GM19397 (cell line): Measurements from ENCODE around the gene SLC2A9.
"Not testable (repeated sequence)": the region's sequence is repeated elsewhere in the genome, so short reads cannot be mapped to it uniquely, and the experiment has no call there.

ENCODE experiments used
- ATAC-seq: cut with Tn5 transposase; IDR thresholded peaks from one replicate; pipeline ENCODE4 v1.9.1; 2021; ENCODE audit warnings: mild to moderate bottlenecking, moderate library complexity; ENCODE audit not compliant: unreplicated experiment

The SLC2A9 gene

DNA sequence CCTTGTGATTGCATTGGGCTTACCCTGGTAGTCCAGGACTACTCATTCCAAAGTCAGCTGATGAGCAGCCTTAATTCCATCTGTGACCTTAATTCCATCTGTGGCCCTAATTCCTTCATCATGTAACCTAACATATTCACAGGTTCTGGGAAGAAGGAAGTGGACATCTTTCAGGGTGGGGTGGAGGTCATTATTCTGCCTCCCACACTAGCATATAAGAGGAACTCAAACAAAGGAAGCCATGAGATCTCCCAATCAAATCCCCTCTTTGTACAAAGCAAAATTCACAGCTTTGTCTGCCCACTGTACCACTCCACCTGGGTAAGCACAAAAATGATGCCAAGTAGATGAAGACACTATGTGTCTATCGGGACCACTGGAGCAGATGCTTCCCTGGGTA lies 87.3 kb downstream of the SLC2A9 start:
- ATAC-seq: no peak

DNA sequence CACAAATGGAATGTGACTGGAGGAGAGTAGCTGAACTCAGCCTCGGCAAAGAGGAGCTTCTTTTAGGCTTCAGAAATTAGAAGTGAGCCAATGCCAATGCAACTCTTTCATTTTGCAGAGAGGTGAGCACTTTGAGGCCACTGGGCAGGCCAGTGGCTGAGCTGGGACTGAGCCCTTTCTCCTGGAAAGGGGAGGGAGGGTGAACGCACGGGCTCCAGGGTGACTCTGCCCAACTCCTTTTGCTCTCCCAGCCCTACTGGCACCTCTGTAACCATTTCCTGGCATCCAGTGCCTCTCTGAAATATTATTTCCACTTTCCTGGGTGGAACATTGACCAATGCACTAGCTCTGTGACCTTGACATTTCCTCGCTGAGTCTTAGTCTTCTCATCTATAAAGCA lies 88.1 kb downstream of the SLC2A9 start:
- ATAC-seq: no peak

DNA sequence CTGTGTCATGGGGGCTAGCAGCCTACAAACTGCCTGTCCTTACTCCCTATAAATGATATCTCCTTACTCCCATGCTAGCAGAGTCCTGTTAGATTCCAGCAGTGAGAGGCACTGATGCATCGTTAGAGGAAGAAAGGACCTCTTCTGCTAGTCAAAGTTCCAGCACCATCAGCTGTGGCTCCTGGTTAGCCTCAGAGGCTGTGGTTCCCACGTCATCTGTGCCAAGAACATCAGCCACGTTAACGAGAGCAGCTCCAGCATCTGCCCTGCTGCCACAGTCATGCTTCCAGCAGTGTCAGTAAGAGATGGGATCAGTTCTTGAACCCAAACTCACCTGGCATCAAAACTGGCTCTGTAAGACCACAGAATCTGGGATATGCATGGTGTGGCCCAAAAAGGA lies 88.5 kb downstream of the SLC2A9 start:
- ATAC-seq: no peak

DNA sequence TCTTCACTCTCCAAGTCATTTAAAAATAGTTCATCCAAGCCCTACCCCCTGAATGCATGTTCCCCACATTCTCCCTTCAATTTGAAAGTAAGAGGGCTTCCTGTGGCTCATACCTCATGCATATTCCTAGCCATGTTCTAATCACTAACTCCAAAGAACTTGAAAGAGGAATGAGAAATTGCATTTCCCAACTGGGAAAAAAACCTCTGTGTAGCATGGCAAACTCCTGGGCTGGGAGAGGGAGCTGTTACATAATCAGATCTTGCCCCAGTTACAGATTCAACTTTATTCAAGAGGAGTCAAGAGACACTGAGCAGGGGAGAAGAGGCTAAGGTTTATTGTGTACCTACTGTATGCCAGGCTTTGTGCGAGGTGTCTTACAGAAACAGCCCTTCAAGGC lies 90.2 kb downstream of the SLC2A9 start:
- no peak for ATAC-seq

DNA sequence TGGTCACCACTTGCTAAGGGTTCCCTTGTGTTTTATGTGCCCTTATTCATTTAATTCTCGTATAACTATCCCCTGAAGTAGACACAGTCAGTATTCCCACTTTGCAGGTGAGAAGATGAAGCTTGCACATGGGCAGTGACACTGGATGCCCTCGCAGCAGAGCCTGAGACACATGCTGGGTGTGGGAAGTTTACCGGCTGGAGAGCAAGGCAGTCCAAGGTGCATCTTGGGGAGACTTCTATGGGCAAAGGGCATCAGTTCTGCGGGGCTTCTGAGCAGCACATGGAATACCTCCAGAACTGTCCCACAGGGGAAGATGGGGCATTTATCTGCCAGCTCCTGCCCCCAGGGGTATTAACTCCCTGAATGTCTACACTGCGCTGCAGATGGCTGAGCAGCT lies 92.2 kb downstream of the SLC2A9 start:
- no peak for ATAC-seq

DNA sequence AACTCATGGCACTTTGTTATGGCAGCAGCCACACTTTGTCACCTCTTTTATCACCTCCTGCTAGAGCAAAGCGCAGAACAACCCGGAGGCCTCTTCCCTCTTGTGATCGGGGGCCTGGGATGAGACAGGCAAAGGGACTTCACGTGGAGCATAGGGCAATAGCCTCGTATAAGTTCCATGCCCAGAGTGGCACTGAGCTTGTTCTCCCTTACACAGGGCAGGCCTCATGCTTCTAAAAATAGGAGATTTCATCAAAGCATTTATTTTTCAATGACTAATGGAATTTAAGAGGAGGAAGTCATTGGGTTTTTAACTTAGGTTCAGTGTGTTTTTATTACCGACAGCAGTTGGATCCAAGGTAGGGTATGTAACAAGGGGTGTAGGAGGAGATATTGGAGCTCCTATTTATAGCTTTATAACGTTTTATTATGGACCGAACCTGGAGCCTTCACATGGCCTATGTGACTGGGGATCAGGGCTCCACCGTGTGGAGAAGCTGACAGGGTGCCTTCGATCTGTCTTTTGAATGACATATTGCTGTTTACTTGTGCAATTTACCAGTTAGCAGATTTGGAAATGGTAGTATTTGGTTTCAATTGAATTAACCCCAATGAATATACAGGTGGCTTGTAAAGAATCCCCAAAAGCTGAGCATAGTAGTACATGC lies 93.8 kb downstream of the SLC2A9 start:
- no peak for ATAC-seq

DNA sequence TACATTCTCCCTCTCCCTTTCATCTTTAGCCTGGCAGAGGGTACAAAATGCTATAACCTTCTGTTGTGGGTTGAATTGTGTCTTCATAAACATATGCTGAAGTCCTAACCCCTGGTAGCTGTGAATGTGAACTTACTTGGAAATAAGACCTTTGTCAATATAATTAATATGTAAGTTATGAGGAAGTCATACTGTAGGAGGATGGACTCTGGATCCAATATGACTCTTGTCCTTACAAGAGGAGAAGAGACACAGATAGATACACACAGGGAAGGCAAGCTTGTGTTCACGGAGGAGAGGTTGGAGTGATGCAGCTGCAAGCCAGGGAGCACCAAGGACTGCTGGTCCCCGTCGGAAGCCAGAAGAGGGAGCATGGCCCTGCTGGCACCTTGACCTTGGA lies 94.7 kb downstream of the SLC2A9 start:
- no peak for ATAC-seq

DNA sequence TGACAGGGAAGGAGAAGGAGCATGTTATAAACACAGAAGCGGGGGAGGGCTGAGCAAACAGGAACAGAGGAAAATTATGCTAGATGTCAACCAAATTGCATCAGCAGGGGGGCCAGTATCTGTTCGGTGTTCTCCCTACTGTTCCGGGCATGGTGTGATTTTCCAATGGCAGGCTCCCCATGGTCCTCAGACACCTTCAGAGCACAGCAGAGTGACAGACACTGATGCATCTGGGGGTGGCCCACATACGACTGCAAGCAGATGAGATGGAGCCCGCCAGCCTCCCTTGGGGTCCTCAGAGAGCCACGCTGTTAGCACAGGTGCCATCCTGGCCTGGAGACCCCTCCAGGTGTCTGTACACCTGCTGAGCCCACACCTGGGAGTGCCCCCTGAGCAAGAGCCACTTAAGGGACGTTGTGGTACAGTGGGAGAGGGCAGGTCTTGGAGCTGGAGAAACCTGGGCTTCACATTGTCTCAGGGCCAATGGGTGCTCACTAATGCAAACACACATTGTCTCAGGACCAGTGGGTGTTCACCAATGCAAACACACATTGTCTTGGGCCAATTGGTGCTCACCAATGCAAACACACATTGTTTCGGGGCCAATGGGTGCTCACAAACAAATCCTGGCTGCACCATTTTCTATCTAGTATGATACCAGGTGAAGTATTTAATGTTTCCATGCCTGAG lies 95.4 kb downstream of the SLC2A9 start:
- no peak for ATAC-seq

DNA sequence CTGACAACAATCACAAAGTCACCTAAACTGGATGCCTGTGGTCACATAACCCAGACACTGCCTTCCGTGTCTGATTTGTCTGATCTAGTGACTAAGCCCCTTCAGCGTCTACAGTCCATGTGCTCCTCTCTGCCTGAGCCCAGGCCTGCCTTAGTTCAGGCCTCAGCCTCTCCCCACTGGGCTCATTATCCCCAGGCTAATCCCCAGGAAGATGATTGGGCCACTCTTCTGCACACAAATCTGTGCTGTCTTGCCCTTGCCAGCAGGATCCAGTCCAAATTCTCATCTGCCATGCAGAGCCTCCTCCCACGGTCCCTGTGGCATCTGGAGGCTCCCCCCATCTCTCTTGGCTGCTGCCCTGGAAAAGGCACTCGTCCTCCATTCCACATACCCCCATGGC lies 96.5 kb downstream of the SLC2A9 start:
- ATAC-seq: no peak

DNA sequence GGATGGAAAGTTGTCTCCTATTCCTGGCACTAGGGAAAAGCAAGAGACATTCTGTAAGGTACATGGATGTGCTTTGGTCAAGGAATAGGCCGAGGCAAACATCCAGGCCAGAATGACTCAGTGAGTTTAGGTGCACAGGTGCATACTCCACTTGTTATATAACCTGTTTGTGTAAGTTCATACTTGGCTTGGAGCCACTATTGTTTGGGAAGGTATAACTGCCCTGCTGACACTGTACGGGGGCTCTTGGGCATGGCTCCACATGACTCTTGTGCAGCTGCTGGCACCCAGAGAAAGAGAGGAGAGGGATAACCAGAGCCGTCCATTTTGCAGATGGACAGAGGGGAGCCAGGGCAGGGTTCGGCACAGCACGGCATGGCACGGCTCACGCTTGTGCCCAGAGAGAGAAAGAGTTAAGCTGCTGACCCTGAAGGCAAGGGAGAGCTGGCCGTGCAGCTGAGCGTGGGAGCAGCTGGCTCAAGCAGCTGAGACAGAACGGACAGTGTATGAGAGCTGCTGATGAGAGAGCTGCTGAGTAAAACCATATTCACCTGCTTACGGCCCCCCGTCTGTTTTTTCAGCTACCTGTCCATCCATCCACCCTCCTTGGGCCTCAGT lies 98.0 kb downstream of the SLC2A9 start:
- ATAC-seq: no peak

DNA sequence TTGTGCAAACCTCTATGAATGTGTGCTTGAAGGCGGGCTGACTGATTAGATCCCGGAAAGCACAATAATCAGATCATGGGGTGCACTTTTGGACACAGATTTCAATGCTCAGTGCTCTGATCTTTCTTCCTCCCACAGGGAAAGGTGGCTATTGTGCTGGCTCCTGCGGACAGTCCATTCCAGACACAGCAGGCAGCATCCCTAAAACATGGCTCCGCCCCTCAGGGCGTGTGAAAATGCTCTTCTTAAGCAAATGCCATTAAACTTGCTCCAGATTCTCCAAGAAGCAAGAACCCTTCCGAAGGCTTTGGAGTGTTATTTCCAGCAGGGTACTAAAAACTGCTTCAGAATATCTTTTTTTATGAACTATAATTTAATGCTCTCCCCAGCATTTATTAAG lies 100.0 kb downstream of the SLC2A9 start:
- ATAC-seq: no peak

DNA sequence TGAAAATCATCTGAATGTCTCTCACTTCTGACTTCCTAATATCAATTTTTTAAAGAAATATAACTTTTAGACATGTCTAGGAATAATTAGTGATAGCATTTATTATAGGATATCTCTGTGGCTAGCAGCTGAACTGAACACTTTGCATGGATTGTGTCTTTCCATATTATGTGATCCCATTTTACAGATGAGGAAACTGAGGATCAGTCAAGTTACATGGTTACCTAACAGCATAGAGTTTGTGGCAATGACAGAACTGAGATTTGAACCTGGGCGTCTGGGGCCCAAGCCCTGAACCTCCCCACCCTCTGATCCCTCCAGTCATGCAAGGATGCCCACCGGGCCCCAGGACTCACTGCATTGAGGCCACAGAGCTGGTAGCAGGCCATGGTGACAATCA lies 101.3 kb downstream of the SLC2A9 start:
- ATAC-seq: no peak

DNA sequence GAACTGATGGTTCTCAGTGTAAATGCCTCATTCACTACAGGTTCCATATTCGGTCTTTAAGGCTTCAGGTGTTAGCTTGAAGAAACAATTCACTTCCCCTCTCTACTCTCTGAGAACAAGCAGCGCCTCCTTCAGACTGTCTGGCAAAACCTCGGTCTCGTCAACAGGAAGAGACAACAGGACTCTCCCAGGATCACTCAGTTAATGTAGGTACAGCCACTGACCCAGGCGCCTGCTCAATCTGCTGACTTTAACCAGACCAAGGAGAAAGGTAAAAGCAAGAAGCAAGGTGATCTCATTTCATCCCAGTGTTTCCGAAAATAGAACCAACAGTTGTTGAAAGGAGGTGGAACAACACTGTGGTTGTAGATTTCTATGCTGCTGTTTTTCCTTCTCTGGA lies 102.2 kb downstream of the SLC2A9 start:
- ATAC-seq: no peak

DNA sequence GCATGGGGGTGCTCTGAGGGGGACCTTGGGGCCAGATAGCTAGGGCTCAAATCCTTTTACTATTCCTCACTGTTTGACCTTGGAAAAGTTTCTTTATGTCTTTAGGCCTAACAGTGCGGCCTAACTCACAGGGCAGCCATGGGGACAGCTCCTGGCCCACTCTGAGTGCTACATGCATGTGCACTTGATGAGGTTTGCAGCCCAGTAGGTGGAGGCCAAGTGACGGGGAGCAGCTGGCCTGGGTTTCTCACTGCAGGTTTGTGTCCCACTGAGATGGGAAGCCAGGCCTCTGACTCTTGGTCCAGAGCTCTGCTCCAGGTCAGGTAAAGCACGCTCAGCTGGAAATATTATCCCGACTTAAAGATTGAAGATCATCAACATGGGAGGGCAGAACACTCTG lies 102.8 kb downstream of the SLC2A9 start:
- no peak for ATAC-seq

DNA sequence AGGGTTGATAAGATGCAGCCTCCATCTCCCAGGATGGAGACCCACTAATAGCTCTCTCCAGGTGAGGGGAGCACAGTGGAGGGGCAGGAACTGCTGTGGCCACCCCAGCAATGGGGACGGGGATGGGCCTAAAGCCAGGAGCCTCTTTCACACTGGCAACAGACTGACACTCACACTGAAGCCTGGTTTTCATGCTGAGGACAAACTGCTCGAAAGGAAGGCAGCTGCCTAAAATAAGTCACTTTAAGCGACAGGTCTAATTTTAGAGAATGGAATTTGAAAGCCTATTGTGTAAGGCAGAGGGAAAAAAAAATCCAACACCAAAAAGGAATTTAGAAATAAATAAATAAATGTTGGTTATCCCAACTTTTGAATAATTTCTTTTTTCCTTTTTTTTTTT lies 104.4 kb downstream of the SLC2A9 start:
- no peak for ATAC-seq

DNA sequence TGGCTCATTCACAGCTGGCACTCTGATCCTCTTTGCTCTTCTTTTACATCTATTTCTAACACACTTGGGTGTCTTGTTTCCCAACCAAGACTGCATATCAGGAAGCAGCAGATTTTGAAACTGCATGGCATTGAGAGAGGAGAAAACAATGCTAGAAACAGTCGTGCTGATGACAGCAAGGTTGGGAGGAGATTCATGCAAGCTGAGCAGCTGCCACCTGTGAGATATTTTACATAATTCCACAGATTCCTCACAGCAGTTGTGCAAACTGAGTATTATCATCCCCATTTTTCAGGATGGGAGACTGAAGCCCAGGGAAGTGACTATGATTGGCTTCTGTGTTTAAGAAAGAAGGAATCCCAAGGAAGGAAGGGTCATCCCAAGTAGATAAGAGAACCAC lies 105.0 kb downstream of the SLC2A9 start:
- ATAC-seq: no peak

DNA sequence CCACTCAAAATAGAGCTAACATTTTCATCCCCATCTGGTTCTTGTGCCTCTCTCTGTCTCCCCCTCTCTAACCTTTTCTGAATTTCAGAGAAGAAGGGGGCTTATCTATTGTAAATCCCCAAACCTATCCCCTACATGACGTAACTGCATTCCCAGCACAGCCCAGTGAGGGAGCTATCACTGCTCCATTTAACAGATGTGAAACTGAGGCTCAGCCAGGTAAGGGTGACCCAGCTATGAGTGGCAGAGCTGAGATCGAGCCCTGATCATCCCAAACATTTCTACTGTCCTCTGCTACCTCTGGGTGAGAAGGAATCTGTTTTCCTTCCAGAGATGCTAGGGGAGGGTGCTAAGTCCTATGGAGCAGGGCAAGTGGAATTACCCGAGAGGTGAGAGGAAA lies 107.5 kb downstream of the SLC2A9 start:
- no peak for ATAC-seq

DNA sequence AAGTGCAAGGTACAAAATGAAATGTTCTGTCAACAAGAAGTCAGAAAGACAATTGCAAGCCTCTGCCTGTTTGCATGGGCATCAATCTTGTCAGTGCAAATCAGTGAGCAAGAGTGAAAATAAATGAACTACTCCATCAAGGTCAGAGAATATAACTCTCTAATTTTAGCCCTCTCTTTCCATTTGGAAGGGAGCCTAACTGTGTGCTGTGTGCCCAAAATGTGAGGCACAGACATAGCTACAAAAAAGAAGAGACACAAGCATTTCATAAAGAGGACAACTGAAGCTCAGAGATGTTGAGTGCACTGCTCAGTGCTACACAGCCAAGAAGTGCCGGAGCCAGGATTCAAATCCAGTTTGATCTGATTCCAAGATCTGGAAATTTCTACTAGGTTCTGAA lies 114.3 kb downstream of the SLC2A9 start:
- no peak for ATAC-seq

DNA sequence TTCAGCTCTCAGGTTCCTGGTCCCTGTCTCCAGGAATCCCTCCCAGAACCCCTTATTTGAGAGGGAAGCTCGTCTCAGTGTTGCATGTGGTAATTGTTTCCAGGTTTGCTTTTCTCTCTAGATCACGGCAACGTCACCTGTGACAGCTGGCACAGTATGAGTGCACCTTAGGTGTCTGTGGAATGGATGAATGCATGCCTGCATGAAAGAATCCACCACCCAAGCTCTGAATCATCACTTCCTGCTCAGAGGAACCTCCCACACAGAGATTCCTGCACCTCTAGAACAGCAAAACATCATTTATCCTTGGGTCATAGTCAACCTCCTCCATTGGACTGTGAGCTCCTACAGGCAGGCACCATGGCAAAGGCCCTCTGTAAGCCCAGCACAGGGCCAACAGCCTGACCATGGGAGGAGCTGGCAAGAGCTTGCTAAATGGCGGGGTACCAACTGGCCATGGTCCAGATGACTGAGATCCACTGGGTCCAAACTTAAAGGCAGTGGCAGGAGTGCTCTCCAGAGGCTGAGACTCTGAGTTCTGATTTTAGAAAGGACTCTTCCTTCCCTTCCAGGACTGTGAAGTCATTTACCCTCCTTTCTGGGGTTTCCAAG lies 116.2 kb downstream of the SLC2A9 start:
- no peak for ATAC-seq

DNA sequence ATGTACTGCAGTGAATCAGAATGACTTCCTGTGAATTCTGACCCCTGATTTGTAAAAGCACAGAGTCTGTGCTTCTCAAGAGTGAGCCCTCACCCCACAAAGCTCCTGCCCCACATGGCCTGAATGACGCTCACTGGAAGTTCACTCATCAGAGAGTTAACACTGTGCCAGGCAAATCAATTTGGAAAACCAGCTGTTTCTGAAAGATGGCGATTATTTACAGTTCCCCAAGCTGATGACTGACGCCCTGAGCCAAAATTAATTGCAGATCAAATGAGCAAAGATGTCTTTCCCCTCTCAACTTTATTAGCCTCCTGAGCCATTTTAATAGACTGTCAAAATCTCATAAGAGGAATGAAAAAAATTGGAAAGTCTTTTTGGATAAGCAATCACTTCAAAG lies 118.0 kb downstream of the SLC2A9 start:
- no peak for ATAC-seq

DNA sequence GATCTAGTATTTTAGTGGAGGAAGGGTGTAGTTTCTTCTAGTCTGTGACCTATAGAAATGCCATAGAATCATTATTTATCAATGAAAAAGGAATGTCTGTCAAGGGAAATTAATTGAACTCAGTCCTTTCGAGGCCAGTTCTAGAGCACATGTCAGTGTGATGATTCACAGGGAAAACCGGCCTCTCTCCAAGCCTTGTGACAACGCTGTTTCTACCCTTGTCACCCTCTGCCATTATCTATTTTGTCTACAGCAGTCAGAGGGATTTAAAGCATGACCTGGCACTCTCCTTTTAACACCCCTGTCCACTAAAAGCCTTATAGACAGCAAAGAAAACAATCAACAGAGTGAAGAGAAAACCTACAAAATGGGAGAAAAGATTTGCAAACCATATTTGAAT lies 120.0 kb downstream of the SLC2A9 start:
- no peak for ATAC-seq

DNA sequence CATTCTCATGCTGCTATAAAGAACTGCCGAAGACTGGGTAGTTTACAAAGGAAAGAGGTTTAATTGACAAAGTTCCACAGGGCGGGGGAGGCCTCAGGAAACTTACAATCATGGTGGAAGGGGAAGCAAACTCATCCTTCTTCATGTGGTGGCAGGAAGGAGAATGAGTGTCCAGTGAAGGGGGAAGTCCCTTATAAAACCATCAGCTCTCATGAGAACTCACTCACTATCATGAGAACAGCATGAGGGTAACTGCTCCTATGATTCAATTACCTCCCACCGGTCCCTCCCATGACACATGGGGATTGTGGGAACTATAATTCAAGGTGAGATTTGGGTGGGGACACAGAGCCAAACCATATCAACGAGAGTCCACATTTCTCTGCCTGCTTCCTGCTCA lies 120.7 kb downstream of the SLC2A9 start:
- not testable (repeated sequence) for ATAC-seq
